ENCODE data around the gene TBX10.
"Not testable (repeated sequence)": the region's sequence is repeated elsewhere in the genome, so short reads cannot be mapped to it uniquely, and the experiment has no call there.

TBX10 gene

GRCh38 chr11:67667490-67668191 lies 28.1 kb upstream of the TBX10 start:
- H3K27me3 Mint-ChIP-seq: no peaks in the 10 kb centered on the region
- no peaks in the 10 kb centered on the region for H3K4me1 Mint-ChIP-seq (ENCODE audit: low read depth)
- no peak overlapping the region for H3K27ac Mint-ChIP-seq
- H3K9me3 Mint-ChIP-seq: no peaks in the 10 kb centered on the region
- H3K4me3 Mint-ChIP-seq: no peak overlapping the region
- H3K36me3 Mint-ChIP-seq (ENCODE audit: low read depth): no peaks in the 10 kb centered on the region

GRCh38 chr11:67666676-67667489 lies 27.3 kb upstream of the TBX10 start:
- H3K36me3 Mint-ChIP-seq (ENCODE audit: low read depth): no peaks in the 10 kb centered on the region
- no peaks in the 10 kb centered on the region for H3K27me3 Mint-ChIP-seq
- no peak overlapping the region for H3K4me3 Mint-ChIP-seq
- no peaks in the 10 kb centered on the region for H3K4me1 Mint-ChIP-seq (ENCODE audit: low read depth)
- no peak overlapping the region for H3K27ac Mint-ChIP-seq
- no peaks in the 10 kb centered on the region for H3K9me3 Mint-ChIP-seq

GRCh38 chr11:67666303-67666645 lies 26.7 kb upstream of the TBX10 start:
- Mint-ChIP-seq H3K27me3 (no peaks in the 10 kb centered on the region), H3K4me1 (ENCODE audit: low read depth) (no peaks in the 10 kb centered on the region), H3K27ac (no peak overlapping the region), H3K4me3 (no peak overlapping the region), H3K9me3 (no peaks in the 10 kb centered on the region), H3K36me3 (ENCODE audit: low read depth) (no peaks in the 10 kb centered on the region)

GRCh38 chr11:67665541-67666302 lies 26.2 kb upstream of the TBX10 start:
- Mint-ChIP-seq H3K27ac (no peak overlapping the region), H3K4me3 (no peak overlapping the region), H3K27me3 (no peaks in the 10 kb centered on the region), H3K9me3 (no peaks in the 10 kb centered on the region), H3K4me1 (ENCODE audit: low read depth) (no peaks in the 10 kb centered on the region), H3K36me3 (ENCODE audit: low read depth) (no peaks in the 10 kb centered on the region)

GRCh38 chr11:67664696-67665540 lies 25.4 kb upstream of the TBX10 start:
- H3K4me1 Mint-ChIP-seq (ENCODE audit: low read depth): no peaks in the 10 kb centered on the region
- H3K9me3 Mint-ChIP-seq: no peaks in the 10 kb centered on the region
- H3K27me3 Mint-ChIP-seq: no peaks in the 10 kb centered on the region
- H3K27ac Mint-ChIP-seq: no peak overlapping the region
- H3K4me3 Mint-ChIP-seq: no peak overlapping the region
- H3K36me3 Mint-ChIP-seq (ENCODE audit: low read depth): no peaks in the 10 kb centered on the region

GRCh38 chr11:67664213-67664585 lies 24.6 kb upstream of the TBX10 start:
- H3K27ac Mint-ChIP-seq: no peak overlapping the region
- H3K9me3 Mint-ChIP-seq: no peaks in the 10 kb centered on the region
- no peaks in the 10 kb centered on the region for H3K36me3 Mint-ChIP-seq (ENCODE audit: low read depth)
- no peak overlapping the region for H3K4me3 Mint-ChIP-seq
- H3K27me3 Mint-ChIP-seq: no peaks in the 10 kb centered on the region
- H3K4me1 Mint-ChIP-seq (ENCODE audit: low read depth): no peaks in the 10 kb centered on the region

GRCh38 chr11:67663532-67664212 lies 24.1 kb upstream of the TBX10 start:
- no peaks in the 10 kb centered on the region for H3K36me3 Mint-ChIP-seq (ENCODE audit: low read depth)
- no peak overlapping the region for H3K27ac Mint-ChIP-seq
- H3K9me3 Mint-ChIP-seq: no peaks in the 10 kb centered on the region
- H3K4me3 Mint-ChIP-seq: no peak overlapping the region
- H3K27me3 Mint-ChIP-seq: no peaks in the 10 kb centered on the region
- H3K4me1 Mint-ChIP-seq (ENCODE audit: low read depth): no peaks in the 10 kb centered on the region

GRCh38 chr11:67662835-67663531 lies 23.4 kb upstream of the TBX10 start:
- no peak overlapping the region for H3K4me3 Mint-ChIP-seq
- no peaks in the 10 kb centered on the region for H3K4me1 Mint-ChIP-seq (ENCODE audit: low read depth)
- H3K36me3 Mint-ChIP-seq (ENCODE audit: low read depth): no peaks in the 10 kb centered on the region
- H3K27ac Mint-ChIP-seq: no peak overlapping the region
- H3K27me3 Mint-ChIP-seq: no peaks in the 10 kb centered on the region
- no peaks in the 10 kb centered on the region for H3K9me3 Mint-ChIP-seq

- H3K36me3 Mint-ChIP-seq (ENCODE audit: low read depth): no peaks in the 10 kb centered on the region
- no peaks in the 10 kb centered on the region for H3K9me3 Mint-ChIP-seq
- peaks cover 5% of the 10 kb centered on the region for H3K4me1 Mint-ChIP-seq (ENCODE audit: low read depth)
- no peaks in the 10 kb centered on the region for H3K27me3 Mint-ChIP-seq
- H3K27ac Mint-ChIP-seq: no peak overlapping the region
- no peak overlapping the region for H3K4me3 Mint-ChIP-seq
Measured at GRCh38 chr11:67662142-67662834, 22.7 kb upstream of the TBX10 start.

GRCh38 chr11:67660752-67661151 lies 21.2 kb upstream of the TBX10 start:
- not testable (repeated sequence) for H3K4me3 Mint-ChIP-seq; H3K36me3 Mint-ChIP-seq (ENCODE audit: low read depth); H3K27ac Mint-ChIP-seq; H3K4me1 Mint-ChIP-seq (ENCODE audit: low read depth); H3K27me3 Mint-ChIP-seq; H3K9me3 Mint-ChIP-seq

- H3K27me3 Mint-ChIP-seq; H3K27ac Mint-ChIP-seq; H3K9me3 Mint-ChIP-seq; H3K4me1 Mint-ChIP-seq (ENCODE audit: low read depth); H3K36me3 Mint-ChIP-seq (ENCODE audit: low read depth); H3K4me3 Mint-ChIP-seq: not testable (repeated sequence)
Measured at GRCh38 chr11:67659651-67660165, 20.1 kb upstream of the TBX10 start.

GRCh38 chr11:67657300-67657699 lies 17.7 kb upstream of the TBX10 start:
- Mint-ChIP-seq H3K27ac (no peak overlapping the region), H3K27me3 (no peaks in the 10 kb centered on the region), H3K9me3 (no peaks in the 10 kb centered on the region), H3K4me1 (ENCODE audit: low read depth) (peaks cover 9% of the 10 kb centered on the region), H3K4me3 (no peak overlapping the region), H3K36me3 (ENCODE audit: low read depth) (peaks cover 4% of the 10 kb centered on the region)

GRCh38 chr11:67656278-67656922 lies 16.8 kb upstream of the TBX10 start:
- H3K36me3 Mint-ChIP-seq (ENCODE audit: low read depth): peaks cover 4% of the 10 kb centered on the region
- no peaks in the 10 kb centered on the region for H3K27me3 Mint-ChIP-seq
- H3K4me3 Mint-ChIP-seq: no peak overlapping the region
- peaks cover 9% of the 10 kb centered on the region for H3K4me1 Mint-ChIP-seq (ENCODE audit: low read depth)
- H3K27ac Mint-ChIP-seq: no peak overlapping the region
- H3K9me3 Mint-ChIP-seq: no peaks in the 10 kb centered on the region

Data from stimulated activated naive CD8-positive, alpha-beta T cell treated with anti-CD3 and anti-CD28 coated beads, Interleukin-15, Interleukin-2, amounts not matched to agents 100 ng/mL and 50 ng/mL, for 24 hours (primary cell).